ENCODE data around the gene HYI.
A peak's percentile ranks its signal among the peaks of the same experiment; 100 is the strongest.
"Not testable (repeated sequence)": the region's sequence is repeated elsewhere in the genome, so short reads cannot be mapped to it uniquely, and the experiment has no call there.

HYI gene, protein sequence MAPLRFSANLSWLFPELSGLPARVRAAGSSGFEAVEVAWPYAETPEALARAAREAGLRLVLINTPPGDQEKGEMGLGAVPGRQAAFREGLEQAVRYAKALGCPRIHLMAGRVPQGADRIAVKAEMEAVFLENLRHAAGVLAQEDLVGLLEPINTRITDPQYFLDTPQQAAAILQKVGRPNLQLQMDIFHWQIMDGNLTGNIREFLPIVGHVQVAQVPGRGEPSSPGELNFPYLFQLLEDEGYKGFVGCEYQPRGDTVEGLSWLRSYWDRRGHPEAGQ

DNA sequence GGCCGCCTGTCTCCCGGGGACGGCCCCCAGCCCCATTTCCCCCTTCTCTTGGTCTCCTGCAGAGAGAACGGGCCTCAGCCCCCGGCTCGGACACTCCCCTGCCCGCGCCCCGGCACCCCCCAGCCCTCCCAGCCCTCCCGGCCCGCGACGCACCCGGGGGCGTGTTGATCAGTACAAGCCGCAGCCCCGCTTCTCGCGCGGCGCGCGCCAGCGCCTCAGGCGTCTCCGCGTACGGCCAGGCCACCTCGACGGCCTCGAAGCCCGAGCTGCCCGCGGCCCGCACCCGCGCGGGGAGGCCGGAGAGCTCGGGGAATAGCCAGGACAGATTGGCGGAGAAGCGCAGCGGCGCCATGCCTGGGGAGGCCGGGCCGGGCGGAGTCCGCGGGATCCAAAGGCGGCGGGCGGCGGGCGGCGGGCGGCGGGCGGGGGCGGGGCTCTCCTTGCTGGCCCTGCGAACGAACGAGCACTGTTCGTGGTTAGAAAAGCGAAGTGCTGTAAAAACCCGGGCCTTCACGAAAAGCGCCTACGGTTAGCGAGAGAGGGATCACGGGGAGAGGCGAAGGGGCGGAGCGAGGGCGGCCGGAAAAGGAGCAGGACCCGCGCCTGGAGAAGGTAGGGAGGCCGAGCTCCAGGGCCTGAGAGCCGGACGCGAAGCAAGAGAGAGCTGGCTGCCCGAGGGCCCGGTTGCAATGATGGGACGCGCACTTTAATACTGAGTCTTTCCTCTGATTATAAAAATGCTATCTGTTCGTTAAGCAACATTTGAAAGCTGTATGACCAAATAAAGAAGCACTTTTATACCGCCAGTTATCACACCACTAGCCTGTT is at the start of gene HYI:
HYI (minus strand) TSS at position 490 of the 828 bp plus-strand sequence; CDS start at position 352, 138 bp downstream.
- peak; percentile 94 for DNase-seq

DNA sequence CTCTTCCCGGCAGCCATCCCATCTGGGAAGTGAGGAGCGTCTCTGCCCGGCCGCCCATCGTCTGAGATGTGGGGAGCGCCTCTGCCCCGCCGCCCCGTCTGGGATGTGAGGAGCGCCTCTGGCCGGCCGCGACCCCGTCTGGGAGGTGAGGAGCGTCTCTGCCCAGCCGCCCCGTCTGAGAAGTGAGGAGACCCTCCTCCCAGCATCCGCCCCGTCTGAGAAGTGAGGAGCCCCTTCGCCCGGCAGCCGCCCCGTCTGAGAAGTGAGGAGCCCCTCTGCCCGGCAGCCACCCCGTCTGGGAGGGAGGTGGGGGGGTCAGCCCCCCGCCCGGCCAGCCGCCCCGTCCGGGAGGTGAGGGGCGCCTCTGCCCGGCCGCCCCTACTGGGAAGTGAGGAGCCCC is 48.1 kb upstream of the HYI start:
- not testable (repeated sequence) for DNase-seq

DNA sequence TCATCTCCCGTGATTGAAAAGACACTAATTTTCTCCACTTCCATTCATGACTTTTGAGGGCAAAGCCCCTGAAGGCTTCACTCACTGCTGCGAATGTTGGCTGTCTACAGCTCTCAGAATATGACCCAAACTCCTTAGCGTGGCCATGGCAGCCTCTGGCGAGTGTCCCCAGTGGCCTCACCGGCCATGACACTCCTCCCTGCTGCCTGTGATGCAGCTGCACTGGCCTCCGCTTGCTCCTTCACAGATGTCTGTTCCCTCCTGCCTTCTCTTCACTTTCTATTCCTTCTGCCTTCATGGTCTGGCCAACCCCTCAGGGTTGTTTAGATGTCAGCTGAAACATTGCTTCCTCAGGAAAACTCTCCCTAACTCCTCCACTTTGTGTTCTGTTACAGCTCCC is 46.2 kb upstream of the HYI start:
- no peak for DNase-seq

DNA sequence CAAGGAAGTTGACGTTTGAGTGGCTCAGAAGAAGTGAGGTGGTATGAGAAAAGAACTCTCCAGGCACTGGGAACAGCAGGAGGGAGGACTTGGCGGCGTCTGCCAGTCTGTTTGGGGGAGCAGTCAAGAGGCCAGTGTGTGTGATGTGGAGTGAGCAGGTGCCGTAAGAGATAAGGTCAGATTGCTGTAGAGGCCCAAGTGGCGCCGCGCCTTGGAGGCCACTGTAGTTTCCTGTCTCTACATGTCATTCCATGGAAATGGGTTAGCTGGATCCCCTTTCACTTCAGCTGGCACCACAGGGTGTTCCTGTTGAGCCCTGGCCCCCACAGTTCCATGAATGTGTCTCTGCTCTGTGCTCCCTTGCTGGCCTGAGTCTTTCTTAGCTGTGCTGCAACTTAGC is 41.5 kb upstream of the HYI start:
- DNase-seq, result no peak

DNA sequence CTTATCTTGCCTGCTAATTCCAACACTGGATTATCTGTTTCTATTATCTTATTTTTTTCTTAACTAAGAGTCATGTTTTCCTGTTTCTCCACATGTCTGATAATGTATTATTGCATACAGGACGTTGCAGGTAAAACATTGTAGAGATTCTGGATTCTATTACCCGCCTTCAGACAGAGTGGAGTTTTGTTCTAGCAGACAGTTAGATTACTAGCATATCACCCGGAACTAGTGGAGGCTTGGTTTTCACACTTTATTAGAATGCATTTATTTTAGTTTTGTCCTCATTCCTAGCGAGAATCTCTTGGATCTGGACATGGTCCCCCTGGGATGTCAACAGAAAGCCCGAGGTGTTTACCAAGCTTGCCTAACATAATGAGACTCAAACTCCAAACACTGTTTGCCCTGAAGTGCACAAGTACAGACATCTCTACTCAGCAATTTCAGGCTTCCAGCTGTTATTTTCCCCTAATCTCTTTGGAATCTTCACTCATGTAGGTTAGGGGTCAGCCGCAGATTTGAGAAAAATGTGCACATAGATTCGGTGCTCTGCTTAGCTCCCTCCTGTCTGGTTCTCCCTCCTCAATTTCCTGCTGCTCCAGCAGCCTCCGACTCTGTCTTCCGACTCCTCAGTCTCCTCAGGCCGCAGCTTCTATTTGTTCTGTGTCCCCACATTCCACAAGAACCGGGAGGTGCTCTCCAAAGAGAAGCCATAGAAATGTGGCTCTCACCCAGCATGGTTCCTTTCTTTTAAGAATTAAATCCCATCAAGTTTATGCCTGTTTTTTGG is 40.1 kb upstream of the HYI start:
- no peak for DNase-seq

DNA sequence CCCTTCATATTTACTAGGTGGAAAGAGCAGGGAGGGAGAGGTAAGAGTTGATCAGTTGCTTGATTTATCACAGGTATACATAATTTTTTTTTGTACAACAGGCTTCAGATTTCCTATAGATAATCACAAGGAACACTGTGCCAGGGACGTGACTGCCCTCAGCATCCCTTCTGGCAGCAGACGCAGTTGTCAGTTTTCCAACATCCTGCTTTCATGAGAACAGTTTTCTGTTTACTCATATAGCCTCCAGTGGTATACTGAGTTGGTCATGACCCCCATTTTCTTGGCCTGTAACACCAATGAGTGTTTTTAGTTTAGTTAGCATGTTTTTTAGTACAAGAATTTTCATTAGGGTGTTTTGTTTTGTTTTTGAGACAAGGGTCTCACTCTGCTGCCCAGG is 39.1 kb upstream of the HYI start:
- DNase-seq, result no peak

DNA sequence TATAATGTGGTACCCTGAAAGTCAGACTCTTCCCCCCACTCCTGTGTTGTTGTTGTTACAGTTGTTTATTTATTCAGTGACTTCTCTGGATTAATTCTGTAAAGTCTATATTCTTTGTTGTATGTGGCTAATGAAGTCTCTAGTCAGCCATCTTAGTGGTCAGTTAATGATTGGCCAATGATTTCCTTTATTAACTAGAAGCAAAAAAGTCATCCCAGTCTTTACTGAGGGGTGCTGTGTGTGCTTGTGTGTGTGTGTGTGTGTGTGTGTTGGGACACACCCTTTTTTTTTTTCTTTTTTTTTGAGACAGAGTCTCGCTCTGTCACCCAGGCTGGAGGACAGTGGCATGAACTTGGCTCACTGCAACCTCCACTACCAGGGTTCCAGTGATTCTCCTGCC is 37.3 kb upstream of the HYI start:
- no peak for DNase-seq

DNA sequence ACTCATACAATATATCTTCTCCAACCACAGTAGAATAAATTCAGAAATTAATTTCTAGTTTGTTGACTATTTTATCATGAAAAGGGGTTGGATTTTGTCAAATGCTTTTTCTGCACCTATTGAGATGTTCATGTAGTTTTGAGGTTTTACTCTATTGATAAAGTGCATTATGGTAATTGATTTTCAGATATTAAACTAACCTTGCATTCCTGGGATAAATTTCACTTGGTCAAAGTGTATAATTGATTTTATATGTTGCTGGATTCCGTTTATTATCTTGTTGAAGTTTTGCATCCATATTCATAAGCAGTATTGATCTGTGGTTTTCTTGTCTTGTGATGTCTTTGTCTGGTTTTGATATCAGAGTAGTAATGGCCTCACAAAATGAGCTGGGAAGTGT is 34.4 kb upstream of the HYI start:
- DNase-seq, result no peak

DNA sequence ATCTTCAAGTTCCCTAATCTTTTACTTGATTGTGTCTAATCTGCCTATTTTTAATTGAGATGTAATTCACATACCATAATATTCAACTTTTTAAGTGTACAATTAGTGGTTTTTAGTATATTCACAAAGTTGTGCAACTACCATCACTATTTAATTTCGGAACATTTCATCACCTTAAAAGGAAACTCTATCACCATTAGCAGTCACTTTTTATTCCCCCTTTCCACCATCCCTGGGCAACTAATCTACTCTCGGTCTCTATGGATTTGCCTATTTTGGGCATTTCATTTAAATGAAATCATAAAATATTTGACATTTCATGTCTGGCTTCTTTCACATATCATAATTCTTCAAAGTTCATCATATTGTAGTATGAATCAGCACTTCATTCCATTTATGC is 30.6 kb upstream of the HYI start:
- DNase-seq, result no peak

DNA sequence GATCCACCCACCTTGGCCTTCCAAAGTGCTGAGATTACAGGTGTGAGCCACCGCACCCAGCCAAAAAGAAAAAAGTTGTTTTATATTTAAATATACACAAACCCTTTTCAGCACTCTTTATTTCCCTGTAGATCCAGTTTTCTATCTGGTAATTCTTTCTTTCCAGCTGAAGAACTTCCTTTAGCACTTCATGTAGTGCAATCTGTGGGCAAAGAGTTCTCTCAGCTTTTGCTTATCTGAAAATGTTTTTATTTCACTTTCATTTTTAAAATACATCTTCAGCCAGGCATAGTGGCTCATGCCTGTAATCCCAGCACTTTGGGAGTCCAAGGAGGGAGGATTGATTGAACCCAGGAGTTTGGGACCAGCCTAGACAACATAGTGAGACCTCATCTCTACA is 28.5 kb upstream of the HYI start:
- DNase-seq, result no peak

DNA sequence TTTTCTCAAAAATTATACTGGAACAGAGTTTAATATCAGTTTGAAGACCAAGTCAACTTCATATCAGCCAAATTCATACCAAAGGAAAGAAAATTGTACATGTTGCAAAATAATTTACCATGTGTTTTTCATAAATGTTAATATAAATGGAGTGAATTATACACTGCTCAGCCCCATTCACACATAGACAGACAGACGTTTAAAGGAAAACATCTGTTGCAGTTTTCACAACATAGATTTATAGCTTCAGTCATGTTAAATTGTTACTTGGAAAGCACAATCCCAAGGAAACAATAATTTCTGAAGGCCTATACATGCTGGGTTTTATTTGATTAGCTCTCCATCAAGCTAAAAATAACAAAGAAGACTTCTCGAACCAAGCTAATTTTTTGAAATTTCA is 27.8 kb upstream of the HYI start:
- DNase-seq, result no peak

DNA sequence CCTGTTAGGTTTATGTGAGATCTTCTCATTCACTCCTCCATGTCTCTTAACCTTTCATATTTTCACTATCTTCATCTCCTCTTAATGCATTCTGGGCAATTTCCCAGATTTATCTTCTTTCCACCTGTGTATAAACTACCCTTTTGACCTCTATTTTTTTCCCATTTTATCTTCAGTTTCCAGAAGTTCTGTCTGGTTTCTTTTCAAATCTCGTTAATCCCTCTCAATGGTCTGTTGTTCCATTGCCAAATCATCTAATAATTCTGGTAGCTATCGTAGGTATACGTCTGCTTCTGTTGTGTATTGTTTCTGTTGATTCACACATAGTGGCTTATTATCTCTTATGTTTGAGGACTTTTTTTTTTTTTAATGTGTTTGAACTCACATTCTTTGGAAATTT is 25.7 kb upstream of the HYI start:
- no peak for DNase-seq

DNA sequence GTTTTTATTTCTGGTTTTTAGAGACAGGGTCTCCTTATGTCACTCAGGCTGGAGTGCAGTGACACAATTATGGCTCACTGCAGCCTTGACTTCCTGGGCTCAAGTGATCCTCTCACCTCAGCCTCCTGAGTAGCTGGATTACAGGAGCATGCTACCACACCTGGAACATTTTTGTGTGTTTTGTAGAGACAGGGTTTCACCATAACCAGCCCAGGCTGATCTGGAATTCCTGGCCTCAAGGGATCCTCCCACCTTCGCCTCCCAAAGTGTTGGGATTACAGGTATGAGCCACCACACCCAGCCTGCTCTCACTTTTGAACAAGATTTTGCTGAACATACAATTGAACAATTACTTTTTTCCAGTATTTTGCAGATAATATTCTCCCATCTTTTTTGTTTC is 24.0 kb upstream of the HYI start:
- no peak for DNase-seq

DNA sequence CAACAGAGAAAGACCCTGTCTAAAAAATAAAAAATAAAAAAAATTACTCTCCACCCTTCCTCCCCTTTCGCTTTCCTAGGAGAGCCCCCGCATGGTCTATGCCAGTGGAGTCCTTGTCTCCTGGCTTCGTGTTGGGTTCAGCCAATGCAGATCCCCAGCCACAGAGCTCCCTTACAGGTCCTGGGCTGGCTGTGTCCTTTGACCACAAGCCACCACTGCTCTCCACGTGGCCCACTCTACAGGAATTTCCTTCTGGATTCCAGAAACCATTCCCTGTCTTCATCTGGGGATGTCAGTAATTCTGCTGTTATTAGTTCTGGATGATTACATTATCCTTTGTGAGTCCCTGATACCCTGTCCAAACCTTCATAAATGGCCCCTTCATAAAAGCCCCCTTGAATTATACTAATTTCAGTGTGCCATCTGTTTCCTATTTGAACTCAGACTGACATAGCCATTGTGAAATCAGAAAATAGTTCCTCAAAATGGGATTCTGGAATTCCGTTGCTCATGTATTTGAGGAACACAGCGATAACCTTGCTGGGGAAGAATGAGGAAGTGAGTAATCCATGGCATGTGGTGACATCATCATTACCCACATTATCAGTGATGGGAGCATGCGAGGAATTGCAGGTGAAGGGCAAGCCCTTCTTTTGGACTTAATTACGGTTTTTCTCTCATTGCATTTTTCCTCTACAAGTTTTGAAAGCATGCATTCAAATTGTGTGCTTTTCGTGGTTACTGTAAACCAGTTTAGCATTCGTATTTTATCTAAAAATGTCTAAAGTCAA is 22.1 kb upstream of the HYI start:
- not testable (repeated sequence) for DNase-seq

DNA sequence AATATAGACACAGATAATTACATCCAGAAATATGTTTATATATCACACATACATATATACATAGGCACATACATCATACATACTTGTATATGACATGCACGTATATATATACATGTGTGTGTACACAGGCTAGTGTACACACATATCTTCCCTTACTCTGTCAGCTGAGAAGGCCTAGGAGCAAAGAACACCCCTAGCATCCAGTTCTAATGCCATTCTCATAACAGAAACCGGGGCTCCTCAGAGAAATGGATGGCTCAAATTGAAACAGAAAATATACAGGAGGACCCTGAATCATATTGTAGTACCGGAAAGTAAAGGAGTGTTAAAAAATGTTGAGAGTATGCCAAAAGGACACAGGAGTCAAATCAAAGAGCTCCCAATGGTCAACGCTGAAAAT is 19.7 kb upstream of the HYI start:
- no peak for DNase-seq

DNA sequence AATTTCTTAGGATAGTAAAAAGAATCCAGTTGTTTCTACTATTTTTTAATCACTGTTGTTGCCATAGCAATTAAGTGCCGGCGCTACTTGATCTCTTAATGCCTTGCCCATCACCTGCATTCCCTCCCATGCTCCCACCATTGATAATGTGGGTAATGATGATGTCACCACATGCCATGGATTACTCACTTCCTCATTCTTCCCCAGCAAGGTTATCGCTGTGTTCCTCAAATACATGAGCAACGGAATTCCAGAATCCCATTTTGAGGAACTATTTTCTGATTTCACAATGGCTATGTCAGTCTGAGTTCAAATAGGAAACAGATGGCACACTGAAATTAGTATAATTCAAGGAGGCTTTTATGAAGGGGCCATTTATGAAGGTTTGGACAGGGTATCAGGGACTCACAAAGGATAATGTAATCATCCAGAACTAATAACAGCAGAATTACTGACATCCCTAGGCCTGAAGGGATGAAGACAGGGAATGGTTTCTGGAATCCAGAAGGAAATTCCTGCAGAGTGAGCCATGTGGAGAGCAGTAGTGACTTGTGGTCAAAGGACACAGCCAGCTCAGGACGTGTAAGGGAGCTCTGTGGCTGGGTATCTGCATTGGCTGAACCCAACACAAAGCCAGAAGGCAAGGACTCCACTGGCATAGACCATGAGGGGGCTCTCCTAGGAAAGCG is 18.9 kb upstream of the HYI start:
- DNase-seq, result not testable (repeated sequence)

DNA sequence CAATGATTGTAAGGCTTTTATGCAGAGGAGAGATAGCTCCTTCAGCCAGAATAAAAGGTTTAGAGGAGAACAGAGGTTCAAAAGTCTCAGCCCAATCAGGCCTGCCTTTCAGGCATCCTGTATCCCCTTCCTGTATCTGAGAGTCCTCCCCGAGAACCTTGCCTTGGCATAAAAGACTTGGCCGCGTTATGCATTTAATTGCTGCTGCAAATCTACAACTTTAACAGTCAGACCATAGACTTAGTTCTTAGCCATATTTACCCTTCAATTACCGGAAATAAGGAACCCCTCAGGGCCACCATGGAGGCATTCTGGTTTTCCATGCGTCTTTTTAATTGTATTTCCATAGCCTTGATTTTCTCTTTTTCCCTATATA is 18.3 kb upstream of the HYI start:
- no peak for DNase-seq

DNA sequence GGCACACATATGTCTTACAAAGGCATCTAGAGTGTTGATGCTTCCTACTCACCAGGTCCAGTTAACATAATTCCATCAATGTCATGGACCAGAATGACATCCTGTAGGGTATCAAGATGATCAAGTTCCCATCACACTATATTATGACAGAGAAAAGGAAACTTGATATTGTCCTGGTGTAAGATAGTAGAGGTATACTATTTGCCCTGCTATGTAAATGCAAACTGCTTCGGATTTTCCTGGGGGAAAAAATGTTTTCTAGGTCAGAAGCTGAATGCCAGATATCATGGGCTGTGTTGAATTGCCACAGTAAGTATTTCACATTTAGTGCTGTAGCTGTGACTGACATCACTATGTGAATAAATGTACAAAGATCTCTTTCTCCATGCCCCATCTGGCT is 16.2 kb upstream of the HYI start:
- DNase-seq, result no peak

DNA sequence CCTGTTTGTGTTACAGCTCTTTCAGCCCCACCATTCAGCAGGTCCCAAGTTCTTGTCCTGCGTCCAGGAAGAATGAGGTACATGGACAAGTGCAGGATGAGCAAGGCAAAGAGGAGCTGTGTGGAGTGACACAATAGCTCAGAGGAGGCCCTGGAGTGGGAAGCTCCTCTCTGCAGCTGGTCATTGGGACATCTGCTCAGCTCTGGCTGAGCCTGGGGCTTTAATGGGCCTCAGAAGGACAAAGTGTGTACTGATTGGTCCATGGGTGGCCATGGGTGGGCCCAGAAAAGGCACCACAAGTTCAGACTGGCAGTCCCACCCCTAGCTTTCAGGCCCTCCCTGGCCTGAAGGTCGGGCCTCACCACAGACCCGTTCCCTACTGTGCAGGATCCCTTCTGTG is 14.7 kb upstream of the HYI start:
- DNase-seq, result no peak

DNA sequence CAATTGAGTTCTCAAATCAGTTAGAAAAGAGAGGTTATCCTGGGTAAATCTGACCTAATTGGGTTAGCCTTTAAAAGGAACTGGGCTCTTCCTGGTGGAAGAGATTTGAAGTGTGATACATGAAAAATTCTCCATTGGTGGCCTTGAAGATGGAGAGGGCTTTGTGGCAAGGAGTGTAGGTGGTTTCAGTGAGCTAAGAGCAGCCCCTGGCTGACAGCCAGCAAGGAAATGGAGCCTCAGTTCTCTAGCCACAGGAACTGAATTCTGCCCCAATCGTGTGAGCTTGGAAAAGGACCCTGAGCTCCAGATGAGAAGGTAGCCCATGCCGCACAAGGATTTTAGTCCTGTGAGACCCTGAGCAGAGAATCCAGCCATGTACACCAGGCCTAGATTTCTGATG is 12.7 kb upstream of the HYI start:
- DNase-seq, result no peak

DNA sequence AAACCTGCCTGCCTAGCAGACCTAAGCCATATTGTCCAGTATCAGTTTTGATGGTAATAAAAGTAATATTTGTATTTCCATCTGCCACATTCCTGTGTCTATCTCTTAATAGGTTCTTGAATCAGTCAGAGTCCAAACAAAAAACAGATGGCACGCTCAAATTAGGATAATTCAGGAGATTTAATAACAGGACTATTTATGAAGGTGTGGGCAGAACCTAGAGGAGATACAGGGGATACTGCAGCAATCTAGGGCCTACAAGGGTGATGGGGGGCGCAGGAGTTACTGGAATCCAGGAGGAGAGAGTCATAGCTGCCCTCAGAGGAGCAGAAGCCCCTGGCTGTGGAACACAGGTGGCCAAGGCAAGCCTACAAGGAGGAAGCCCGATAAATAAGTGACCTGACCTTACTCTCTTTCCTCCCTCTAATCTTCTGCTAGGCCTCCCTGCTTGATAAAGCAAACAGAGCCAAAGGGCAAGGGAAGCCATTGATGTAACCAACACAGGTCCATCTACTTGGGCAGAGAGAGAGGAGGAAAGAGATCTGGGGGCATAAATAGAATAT is 11.9 kb upstream of the HYI start:
- DNase-seq, result no peak
